HUDEP-2 (cell line): ENCODE data around the gene NCS1.
"Not testable (repeated sequence)": the region's sequence is repeated elsewhere in the genome, so short reads cannot be mapped to it uniquely, and the experiment has no call there.

Source experiments
- DNase-seq, 76 experiments: peaks; one replicate each; lab custom pipeline; 2025; ENCODE audit not compliant: unreplicated experiment in 76 of 76; lab: John Stamatoyannopoulos, UW

Gene NCS1

GRCh38 chr9:130235558-130236435 is 63.6 kb downstream of the NCS1 start:
- DNase-seq, result peak in 52 of 76 experiments; percentile 4 to 60 (median 27)

GRCh38 chr9:130236436-130236985 is 64.3 kb downstream of the NCS1 start:
- no peak for DNase-seq

- DNase-seq, result no peak
Observed at GRCh38 chr9:130237076-130237475, 64.9 kb downstream of the NCS1 start.

GRCh38 chr9:130237763-130238524 is 65.7 kb downstream of the NCS1 start:
- DNase-seq, result peak in 7 of 76 experiments; percentile 2 to 16 (median 5)

- no peak for DNase-seq
Observed at GRCh38 chr9:130239363-130239695, 67.1 kb downstream of the NCS1 start.

- DNase-seq, result peak in 6 of 76 experiments; percentile 6 to 23 (median 13)
Observed at GRCh38 chr9:130239741-130240241, 67.6 kb downstream of the NCS1 start.

- DNase-seq, result peak in 71 of 76 experiments; percentile 16 to 83 (median 60)
Observed at GRCh38 chr9:130240410-130241197, 68.4 kb downstream of the NCS1 start.

GRCh38 chr9:130241198-130241535 is 69.0 kb downstream of the NCS1 start:
- no peak for DNase-seq

- DNase-seq, result no peak
Observed at GRCh38 chr9:130242270-130243014, 70.2 kb downstream of the NCS1 start.

GRCh38 chr9:130243015-130243881 is 71.0 kb downstream of the NCS1 start:
- DNase-seq, result peak in 73 of 76 experiments; percentile 20 to 86 (median 69)

- DNase-seq, result no peak
Observed at GRCh38 chr9:130243882-130244170, 71.6 kb downstream of the NCS1 start.

- no peak for DNase-seq
Observed at GRCh38 chr9:130244548-130245165, 72.5 kb downstream of the NCS1 start.

- no peak for DNase-seq
Observed at GRCh38 chr9:130245474-130245873, 73.3 kb downstream of the NCS1 start.

- DNase-seq, result no peak
Observed at GRCh38 chr9:130246126-130246525, 73.9 kb downstream of the NCS1 start.

- DNase-seq, result no peak
Observed at GRCh38 chr9:130254747-130255630, 82.8 kb downstream of the NCS1 start.

GRCh38 chr9:130255631-130256134 is 83.5 kb downstream of the NCS1 start:
- no peak for DNase-seq

GRCh38 chr9:130256644-130257043 is 84.4 kb downstream of the NCS1 start:
- no peak for DNase-seq

- not testable (repeated sequence) for DNase-seq
Observed at GRCh38 chr9:130258137-130258536, 85.9 kb downstream of the NCS1 start.
